HepG2 (cell line): ENCODE measurements around the gene ADCY10. TPM values are rescaled to one million over a fixed set of nuclear protein-coding genes. Genes with fewer than 3 reads are reported as not detected.

Experiments used
- ATAC-seq: fragments of 200-7000 bp; cut with Tn5 transposase; 3 replicates; pipeline ENCODE4 v1.9.1; 2020; ENCODE audit warnings: mild to moderate bottlenecking, moderate library complexity
- BruUV-seq: library from RNA; stranded (reverse); fragments of 400-500 nt; replicated peaks from 2 replicates; lab custom pipeline; 2021; lab: Mats Ljungman, UMichigan
- CTCF ChIA-PET: fragments of 300-600 bp; formaldehyde crosslinking; extraction: SDS; loops from one replicate; lab custom pipeline; 2021; ENCODE audit warnings: low total read pairs, inconsistent platforms, low intra/inter-chr PET ratio; lab: Yijun Ruan, JAX
- POLR2A ChIA-PET: fragments of 350-600 bp; sonication (Branson Sonifier 250); formaldehyde crosslinking; loops from one replicate; lab custom pipeline; 2020; ENCODE audit warnings: antibody characterized with exemption, inconsistent platforms; lab: Yijun Ruan, JAX
- DNase-seq: peaks from one replicate; pipeline ENCODE4 v3.0.0-alpha.2; 2015; ENCODE audit warnings: low spot score
- FAIRE-seq: peaks from 3 replicates; lab custom pipeline; 2011; peaks lifted over from hg19 to GRCh38; lab: Jason Lieb, UNC
- H2AFZ ChIP-seq: one replicate; pipeline ENCODE4 v1.6.1; 2011; ENCODE audit warnings: low read length, inconsistent platforms
- H3K27ac ChIP-seq: fragments of 300-600 bp; 3 replicates; pipeline ENCODE4 v1.8.0; 2011; ENCODE audit warnings: mixed run types, mild to moderate bottlenecking, mixed read lengths, low read length, inconsistent platforms; ENCODE audit not compliant: insufficient read depth; ENCODE audit errors: extremely low read length
- H3K27me3 ChIP-seq, 2 experiments: fragments of 200-600 bp in 1 of 2; 2 replicates in 1 of 2; 3 replicates in 1 of 2; pipeline versions ENCODE4 v1.6.0 to v1.8.0; 2011; ENCODE audit warnings: low read length in 2 of 2, mild to moderate bottlenecking in 2 of 2, moderate library complexity in 2 of 2, inconsistent platforms in 1 of 2; ENCODE audit not compliant: insufficient read depth in 2 of 2, control insufficient read depth in 1 of 2
- H3K36me3 ChIP-seq, 2 experiments: fragments of 200-600 bp in 1 of 2; replicated peaks in 1 of 2; 2 replicates in 1 of 2; 3 replicates in 1 of 2; pipeline versions ENCODE4 v1.5.1 to v1.8.0; 2011; ENCODE audit warnings: low read length in 2 of 2, inconsistent platforms in 1 of 2; ENCODE audit not compliant: insufficient read depth in 2 of 2, control insufficient read depth in 1 of 2
- H3K4me1 ChIP-seq: 2 replicates; pipeline ENCODE4 v1.5.1; 2012; ENCODE audit warnings: low read length, inconsistent platforms; ENCODE audit not compliant: insufficient read depth
- H3K4me2 ChIP-seq: 2 replicates; pipeline ENCODE4 v1.6.0; 2011; ENCODE audit warnings: low read depth, low read length, inconsistent platforms
- H3K4me3 ChIP-seq, 3 experiments: fragments of 200-600 bp in 1 of 3; sonication (generic), shearing (Covaris generic) in 1 of 3; replicated peaks in 1 of 3; 2 replicates each; pipeline ENCODE4 v1.5.1; 2011 to 2016; ENCODE audit warnings: low read length in 3 of 3, inconsistent platforms in 2 of 3, low read depth in 2 of 3, mild to moderate bottlenecking in 2 of 3, control low read depth in 1 of 3, mixed read lengths in 1 of 3; ENCODE audit not compliant: insufficient read depth in 1 of 3
- H3K79me2 ChIP-seq: one replicate; pipeline ENCODE4 v1.6.1; 2011; ENCODE audit warnings: low read length, inconsistent platforms; ENCODE audit not compliant: insufficient read depth
- H3K9ac ChIP-seq: 2 replicates; pipeline ENCODE4 v1.6.0; 2011; ENCODE audit warnings: mild to moderate bottlenecking, low read depth, low read length, inconsistent platforms; ENCODE audit not compliant: insufficient read depth
- H3K9me3 ChIP-seq: 2 replicates; pipeline ENCODE4 v1.5.1; 2012; ENCODE audit warnings: mild to moderate bottlenecking, low read length
- H4K20me1 ChIP-seq: 2 replicates; pipeline ENCODE4 v1.6.0; 2011; ENCODE audit warnings: inconsistent platforms, mild to moderate bottlenecking, low read length, moderate library complexity; ENCODE audit not compliant: insufficient read depth
- BCL6 ChIP-seq: IDR thresholded peaks from 2 replicates; pipeline ENCODE4 v1.6.1; 2016; ENCODE audit warnings: missing genetic modification reagents, missing compliant biosample characterization
- FOXA3 ChIP-seq: IDR thresholded peaks from 2 replicates; pipeline ENCODE4 v1.6.1; 2016; ENCODE audit warnings: missing genetic modification reagents, missing compliant biosample characterization
- KDM2A ChIP-seq: sonication (generic); formaldehyde crosslinking; IDR thresholded peaks from 2 replicates; pipeline ENCODE4 v1.4.0; 2020; ENCODE audit warnings: low read depth, missing genetic modification reagents, borderline replicate concordance
- MYNN ChIP-seq: sonication (generic); formaldehyde crosslinking; IDR thresholded peaks from 2 replicates; pipeline ENCODE4 v1.4.0; 2020; ENCODE audit warnings: mild to moderate bottlenecking, low read depth, missing genetic modification reagents
- RCOR2 ChIP-seq: IDR thresholded peaks from 2 replicates; pipeline ENCODE4 v1.6.1; 2016; ENCODE audit warnings: missing biosample characterization, missing genetic modification reagents
- RFXANK ChIP-seq: IDR thresholded peaks from 2 replicates; pipeline ENCODE4 v1.6.1; 2016
- WGBS: methylation state at CpG from one replicate; pipeline ENCODE4 v1.1.6; 2017; ENCODE audit warnings: low lambda C conversion rate; 5-methylcytosine and 5-hydroxymethylcytosine counted together
- in situ Hi-C: cut with HindIII; loops from 2 replicates; pipeline ENCODE4 v1.10.0; 2017; ENCODE audit warnings: low pct_unique_long_range_greater_than_20kb; ENCODE audit not compliant: extremely low pct_ligation_motif_present
- intact Hi-C: fragments of 100-400 bp; cut with micrococcal nuclease; formaldehyde crosslinking; loops from one replicate; pipeline ENCODE4 v1.10.0; 2022; ENCODE audit not compliant: unreplicated experiment
- polyA plus RNA-seq, 8 experiments: library from polyadenylated mRNA; depleted of rRNA in 3 of 8; stranded (reverse) in 7 of 8; unstranded in 1 of 8; fragments of >200 nt; fragmentation: Illumina TruSeq in 4 of 8; extraction: Trizol in 4 of 8; gene quantifications; 2 replicates each; pipeline versions ENCODE4 v1.2.1 to v1.2.3, GENCODE V29; 2011 to 2016; ENCODE audit warnings: low read depth in 4 of 8, missing spikeins in 1 of 8, mixed read lengths in 1 of 8; ENCODE audit not compliant: insufficient read depth in 1 of 8
- total RNA-seq, 5 experiments: library from RNA; depleted of rRNA; stranded (reverse); fragments of >200 nt; fragmentation: Illumina TruSeq; extraction: Trizol; gene quantifications; 2 replicates each; pipeline ENCODE4 v1.2.3, GENCODE V29; 2016; ENCODE audit warnings: low read depth in 1 of 5
- TF ChIP-seq, protein P1 (sequence below): sonication (generic); formaldehyde crosslinking; IDR thresholded peaks from 2 replicates; pipeline ENCODE4 v1.5.0; 2020; ENCODE audit warnings: missing genetic modification reagents
- TF ChIP-seq, protein P2 (sequence below): sonication (generic); formaldehyde crosslinking; IDR thresholded peaks from 2 replicates; pipeline ENCODE4 v1.4.0; 2020; ENCODE audit warnings: mild to moderate bottlenecking, missing genetic modification reagents

The ADCY10 gene
- total and polyA plus RNA-seq, 2 of the 13 experiments (the other 11 are each of a cell fraction or from before 2014, with no cell fraction given), result 0.02 to 0.03 TPM

GRCh38 chr1:167773516-167773915, 140.4 kb downstream of the ADCY10 start:
- no peak overlapping the region for H3K9ac ChIP-seq
- BruUV-seq, result no TSS peak
- H3K36me3 ChIP-seq, result peaks cover 9 to 69% of the 10 kb centered on the region in 2 experiments
- H4K20me1 ChIP-seq, result no peaks in the 10 kb centered on the region
- in situ Hi-C loops, result no loop called here
- POLR2A ChIA-PET, result no interaction called here
- DNase-seq (no peak), ATAC-seq (no peak), FAIRE-seq (no peak)
- CTCF ChIA-PET, result no interaction called here
- H3K27me3 ChIP-seq, result no peaks in the 10 kb centered on the region
- 96% methylated on average over 2 of the region's 2 CpGs for WGBS
- no peak overlapping the region for H3K4me3 ChIP-seq
- H3K9me3 ChIP-seq, result no peaks in the 10 kb centered on the region
- no peaks in the 10 kb centered on the region for H3K4me1 ChIP-seq
- no peak overlapping the region for H2AFZ ChIP-seq
- no peak overlapping the region for H3K27ac ChIP-seq
- no peak overlapping the region for H3K4me2 ChIP-seq
- H3K79me2 ChIP-seq, result no peaks in the 10 kb centered on the region
- TF ChIP-seq MYNN (CRISPR knock-in tag), result no peak
- TF ChIP-seq BCL6 (CRISPR knock-in tag), result no peak
- TF ChIP-seq KDM2A, result no peak
- no peak for TF ChIP-seq RFXANK (CRISPR knock-in tag)
- no peak for TF ChIP-seq FOXA3
- no peak for TF ChIP-seq RCOR2 (CRISPR knock-in tag)
- TF ChIP-seq, protein P1, sequence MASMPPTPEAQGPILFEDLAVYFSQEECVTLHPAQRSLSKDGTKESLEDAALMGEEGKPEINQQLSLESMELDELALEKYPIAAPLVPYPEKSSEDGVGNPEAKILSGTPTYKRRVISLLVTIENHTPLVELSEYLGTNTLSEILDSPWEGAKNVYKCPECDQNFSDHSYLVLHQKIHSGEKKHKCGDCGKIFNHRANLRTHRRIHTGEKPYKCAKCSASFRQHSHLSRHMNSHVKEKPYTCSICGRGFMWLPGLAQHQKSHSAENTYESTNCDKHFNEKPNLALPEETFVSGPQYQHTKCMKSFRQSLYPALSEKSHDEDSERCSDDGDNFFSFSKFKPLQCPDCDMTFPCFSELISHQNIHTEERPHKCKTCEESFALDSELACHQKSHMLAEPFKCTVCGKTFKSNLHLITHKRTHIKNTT, result no peak
- TF ChIP-seq, protein P2, sequence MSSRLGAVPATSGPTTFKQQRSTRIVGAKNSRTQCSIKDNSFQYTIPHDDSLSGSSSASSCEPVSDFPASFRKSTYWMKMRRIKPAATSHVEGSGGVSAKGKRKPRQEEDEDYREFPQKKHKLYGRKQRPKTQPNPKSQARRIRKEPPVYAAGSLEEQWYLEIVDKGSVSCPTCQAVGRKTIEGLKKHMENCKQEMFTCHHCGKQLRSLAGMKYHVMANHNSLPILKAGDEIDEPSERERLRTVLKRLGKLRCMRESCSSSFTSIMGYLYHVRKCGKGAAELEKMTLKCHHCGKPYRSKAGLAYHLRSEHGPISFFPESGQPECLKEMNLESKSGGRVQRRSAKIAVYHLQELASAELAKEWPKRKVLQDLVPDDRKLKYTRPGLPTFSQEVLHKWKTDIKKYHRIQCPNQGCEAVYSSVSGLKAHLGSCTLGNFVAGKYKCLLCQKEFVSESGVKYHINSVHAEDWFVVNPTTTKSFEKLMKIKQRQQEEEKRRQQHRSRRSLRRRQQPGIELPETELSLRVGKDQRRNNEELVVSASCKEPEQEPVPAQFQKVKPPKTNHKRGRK, result no peak
- intact Hi-C loops, result no loop called here
